Measurements from ENCODE around the gene TRPV4. TPM values are rescaled to one million over a fixed set of nuclear protein-coding genes. Genes with fewer than 3 reads are reported as not detected.

TRPV4 gene
- total RNA-seq, 1 donor from 2014 or later, result 3.5 TPM

DNA sequence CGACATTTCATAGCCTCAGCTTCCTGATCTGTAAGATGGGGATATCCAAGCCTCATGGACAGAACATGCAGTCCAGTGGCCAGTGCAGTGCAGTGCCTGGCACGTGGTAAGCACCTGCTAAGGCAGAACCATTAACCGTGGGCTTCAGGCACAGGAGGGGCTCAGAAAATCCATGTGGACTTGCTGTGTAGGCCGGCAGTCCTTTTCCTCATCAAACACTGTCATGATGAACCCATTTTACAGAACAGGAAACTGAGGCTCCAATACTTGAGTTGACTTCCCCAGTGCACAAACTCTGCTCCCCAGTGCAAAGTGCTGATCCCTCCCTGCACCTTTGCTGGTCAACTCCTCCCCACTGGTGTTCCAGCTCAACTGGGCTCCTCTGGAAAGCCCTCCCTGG lies 18.0 kb downstream of the TRPV4 start:
- DNase-seq (ENCODE audit: low read depth, low spot score), result no peak
- TF ChIP-seq, protein P1, sequence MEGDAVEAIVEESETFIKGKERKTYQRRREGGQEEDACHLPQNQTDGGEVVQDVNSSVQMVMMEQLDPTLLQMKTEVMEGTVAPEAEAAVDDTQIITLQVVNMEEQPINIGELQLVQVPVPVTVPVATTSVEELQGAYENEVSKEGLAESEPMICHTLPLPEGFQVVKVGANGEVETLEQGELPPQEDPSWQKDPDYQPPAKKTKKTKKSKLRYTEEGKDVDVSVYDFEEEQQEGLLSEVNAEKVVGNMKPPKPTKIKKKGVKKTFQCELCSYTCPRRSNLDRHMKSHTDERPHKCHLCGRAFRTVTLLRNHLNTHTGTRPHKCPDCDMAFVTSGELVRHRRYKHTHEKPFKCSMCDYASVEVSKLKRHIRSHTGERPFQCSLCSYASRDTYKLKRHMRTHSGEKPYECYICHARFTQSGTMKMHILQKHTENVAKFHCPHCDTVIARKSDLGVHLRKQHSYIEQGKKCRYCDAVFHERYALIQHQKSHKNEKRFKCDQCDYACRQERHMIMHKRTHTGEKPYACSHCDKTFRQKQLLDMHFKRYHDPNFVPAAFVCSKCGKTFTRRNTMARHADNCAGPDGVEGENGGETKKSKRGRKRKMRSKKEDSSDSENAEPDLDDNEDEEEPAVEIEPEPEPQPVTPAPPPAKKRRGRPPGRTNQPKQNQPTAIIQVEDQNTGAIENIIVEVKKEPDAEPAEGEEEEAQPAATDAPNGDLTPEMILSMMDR (conservative IDR thresholded peaks at IDR 0.05), result no peak
- Mint-ChIP-seq H3K4me1 (peaks cover 13% of the 10 kb centered on the region), H3K27ac (ENCODE audit: unreplicated experiment) (no peak overlapping the region), H3K36me3 (ENCODE audit: low read depth) (no peaks in the 10 kb centered on the region), H3K27me3 (ENCODE audit: low read depth) (no peaks in the 10 kb centered on the region), H3K4me3 (no peak overlapping the region), H3K9me3 (no peaks in the 10 kb centered on the region)

DNA sequence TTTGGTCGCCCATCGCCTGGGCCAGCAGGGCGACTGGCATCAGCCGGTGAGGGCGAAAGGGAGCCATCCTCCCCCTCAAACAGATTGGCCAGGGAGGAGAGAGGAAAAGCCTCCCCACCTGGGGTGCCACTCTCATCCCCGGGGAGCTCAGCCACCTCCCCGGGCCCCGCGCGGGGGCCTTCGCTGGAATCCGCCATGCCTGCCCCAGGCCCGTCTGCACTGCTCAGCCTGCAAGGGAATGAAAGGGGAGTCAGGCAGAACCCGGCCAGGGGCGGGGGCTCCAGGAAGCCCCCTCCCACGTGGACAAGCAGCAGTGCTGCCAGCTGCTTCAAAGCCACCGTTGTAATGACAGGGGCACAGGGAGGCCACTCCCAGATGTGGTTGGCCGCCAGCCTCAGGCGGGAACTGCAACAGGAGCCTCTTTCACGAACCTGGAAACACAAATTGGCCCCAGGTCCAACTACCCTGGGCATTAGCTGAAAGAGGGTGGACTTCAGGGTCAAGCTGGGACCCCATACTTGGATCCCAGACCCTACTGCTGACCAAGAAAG lies 18.5 kb downstream of the TRPV4 start:
- Mint-ChIP-seq H3K27ac (ENCODE audit: unreplicated experiment) (no peak overlapping the region), H3K36me3 (ENCODE audit: low read depth) (no peaks in the 10 kb centered on the region), H3K4me1 (peaks cover 10% of the 10 kb centered on the region), H3K9me3 (no peaks in the 10 kb centered on the region), H3K27me3 (ENCODE audit: low read depth) (no peaks in the 10 kb centered on the region), H3K4me3 (no peak overlapping the region)
- TF ChIP-seq, protein P1 (conservative IDR thresholded peaks at IDR 0.05), result no peak
- no peak for DNase-seq (ENCODE audit: low read depth, low spot score)

DNA sequence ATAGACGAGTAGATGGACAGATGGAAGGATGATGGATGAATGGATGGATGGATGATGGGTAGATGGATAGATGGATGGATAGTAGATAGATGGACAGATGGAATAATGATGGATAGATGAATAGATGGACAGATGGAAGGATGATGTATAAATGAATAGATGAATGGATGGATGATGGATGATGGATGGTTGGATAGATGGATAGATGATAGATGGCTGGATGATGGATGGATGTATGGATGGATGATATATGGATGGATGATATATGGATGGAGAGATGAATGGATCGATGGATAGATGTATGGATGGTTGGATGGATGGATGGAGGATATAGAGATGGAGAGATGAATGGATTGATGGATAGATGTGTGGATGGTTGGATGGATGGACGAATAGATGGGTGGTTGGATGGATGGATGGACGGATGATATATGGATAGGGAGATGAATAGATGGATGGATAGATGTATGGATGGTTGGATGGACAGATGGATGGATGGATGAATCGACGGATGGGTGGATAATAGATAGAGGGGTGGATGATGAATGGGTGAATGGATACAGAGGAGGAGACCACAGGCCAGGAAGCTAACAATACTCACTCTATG lies 19.3 kb downstream of the TRPV4 start:
- TF ChIP-seq, protein P1 (conservative IDR thresholded peaks at IDR 0.05), result no peak
- H3K4me3 Mint-ChIP-seq, result no peak overlapping the region
- no peaks in the 10 kb centered on the region for H3K27me3 Mint-ChIP-seq (ENCODE audit: low read depth)
- no peak overlapping the region for H3K27ac Mint-ChIP-seq (ENCODE audit: unreplicated experiment)
- no peak for DNase-seq (ENCODE audit: low read depth, low spot score)
- H3K4me1 Mint-ChIP-seq, result peaks cover 4% of the 10 kb centered on the region
- no peaks in the 10 kb centered on the region for H3K9me3 Mint-ChIP-seq
- H3K36me3 Mint-ChIP-seq (ENCODE audit: low read depth), result no peaks in the 10 kb centered on the region

DNA sequence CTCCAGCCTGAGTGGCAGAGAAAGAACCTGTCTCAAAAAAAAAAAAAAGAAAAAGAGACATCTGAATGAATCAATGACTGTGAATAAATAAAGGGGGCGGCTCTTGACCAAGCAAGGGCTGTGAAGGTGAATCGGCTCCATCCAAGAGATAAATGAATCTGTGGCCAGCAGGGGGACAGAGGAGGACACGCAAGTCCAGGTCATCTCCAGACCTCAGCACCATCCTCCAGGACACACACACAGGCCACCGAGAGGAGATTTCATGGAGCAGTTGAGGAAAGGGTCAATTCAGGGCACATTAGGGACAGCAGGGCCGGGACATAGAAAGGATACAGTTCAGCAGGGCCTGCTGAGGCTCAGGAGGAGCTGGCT lies 21.6 kb downstream of the TRPV4 start:
- DNase-seq (ENCODE audit: low read depth, low spot score), result no peak
- Mint-ChIP-seq H3K27me3 (ENCODE audit: low read depth) (no peaks in the 10 kb centered on the region), H3K27ac (ENCODE audit: unreplicated experiment) (no peak overlapping the region), H3K4me1 (no peaks in the 10 kb centered on the region), H3K9me3 (no peaks in the 10 kb centered on the region), H3K4me3 (no peak overlapping the region), H3K36me3 (ENCODE audit: low read depth) (no peaks in the 10 kb centered on the region)
- TF ChIP-seq, protein P1 (conservative IDR thresholded peaks at IDR 0.05), result peak; percentile 36

DNA sequence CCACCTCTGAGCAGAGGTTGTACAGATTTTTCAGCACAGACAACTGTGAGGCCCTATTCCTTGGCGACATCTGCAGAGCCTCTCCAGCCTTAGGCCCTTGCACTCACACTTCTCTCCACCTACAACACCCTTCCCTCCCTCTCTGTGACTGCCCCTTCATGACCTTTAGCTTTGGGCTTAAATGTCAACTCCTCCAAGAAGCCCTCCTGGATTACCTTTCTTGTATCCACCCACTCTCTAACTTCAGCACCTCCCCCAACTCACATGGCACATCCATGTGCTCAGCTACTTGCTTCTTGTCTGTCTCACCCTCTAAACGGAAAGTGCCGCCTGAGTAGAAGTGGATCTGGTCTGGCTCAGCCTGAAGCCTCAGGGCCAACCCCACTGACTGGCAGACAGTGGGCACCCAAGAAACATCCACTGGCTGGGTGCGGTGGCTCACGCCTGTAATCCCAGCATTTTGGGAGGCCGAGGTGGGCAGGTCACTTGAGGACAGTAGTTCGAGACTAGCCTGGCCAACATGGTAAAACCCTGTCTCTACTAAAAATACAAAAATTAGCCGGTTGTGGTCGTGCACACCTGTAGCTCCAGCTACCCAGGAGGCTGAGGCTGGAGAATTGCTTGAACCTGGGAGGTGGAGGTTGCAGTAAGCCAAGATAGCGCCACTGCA lies 22.1 kb downstream of the TRPV4 start:
- Mint-ChIP-seq H3K4me1 (no peaks in the 10 kb centered on the region), H3K4me3 (no peak overlapping the region), H3K36me3 (ENCODE audit: low read depth) (no peaks in the 10 kb centered on the region), H3K27ac (ENCODE audit: unreplicated experiment) (no peak overlapping the region), H3K27me3 (ENCODE audit: low read depth) (no peaks in the 10 kb centered on the region), H3K9me3 (no peaks in the 10 kb centered on the region)
- DNase-seq (ENCODE audit: low read depth, low spot score), result no peak
- TF ChIP-seq, protein P1 (conservative IDR thresholded peaks at IDR 0.05), result no peak

All from neural crest cell (in vitro differentiated cells).